Upper lobe of left lung (tissue), 4 donors: Measurements from ENCODE around the gene ATG5.
A peak's percentile ranks its signal among the peaks of the same experiment; 100 is the strongest.

Experiments used
- POLR2A ChIP-seq, 4 donors: fragments of 450-650 bp; IDR thresholded peaks; one replicate each; pipeline ENCODE4 v1.5.1; 2016 to 2017; ENCODE audit warnings: antibody characterized with exemption in 4 of 4, mild to moderate bottlenecking in 2 of 4
- TF ChIP-seq, protein P1 (sequence below), 6 experiments: fragments of 450-650 bp in 4 of 6; fragments of 200-600 bp in 2 of 6; sonication (generic) in 2 of 6; IDR thresholded peaks; one replicate each; pipeline ENCODE4 v1.5.1; 2016 to 2019; ENCODE audit warnings: antibody characterized with exemption in 6 of 6

DNA sequence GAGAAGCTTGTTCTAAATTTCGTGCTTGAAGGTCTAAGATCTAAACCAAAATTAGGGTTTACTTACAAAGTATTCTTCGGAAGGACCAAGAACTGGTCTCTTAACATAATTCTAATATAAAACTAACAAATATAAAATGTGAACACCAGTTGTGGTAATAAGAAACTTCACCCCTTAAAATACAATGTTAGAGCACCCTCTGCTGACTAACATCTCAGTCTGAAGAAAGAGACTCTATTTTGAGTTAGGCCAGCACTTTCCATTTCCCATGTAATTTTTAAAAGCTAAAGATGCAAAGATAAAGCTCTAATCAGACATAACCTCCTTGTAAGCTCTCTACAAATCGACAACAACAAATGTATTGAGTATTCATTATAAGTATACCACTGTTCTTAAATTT is 24.6 kb downstream of the ATG5 start:
- TF ChIP-seq, protein P1, sequence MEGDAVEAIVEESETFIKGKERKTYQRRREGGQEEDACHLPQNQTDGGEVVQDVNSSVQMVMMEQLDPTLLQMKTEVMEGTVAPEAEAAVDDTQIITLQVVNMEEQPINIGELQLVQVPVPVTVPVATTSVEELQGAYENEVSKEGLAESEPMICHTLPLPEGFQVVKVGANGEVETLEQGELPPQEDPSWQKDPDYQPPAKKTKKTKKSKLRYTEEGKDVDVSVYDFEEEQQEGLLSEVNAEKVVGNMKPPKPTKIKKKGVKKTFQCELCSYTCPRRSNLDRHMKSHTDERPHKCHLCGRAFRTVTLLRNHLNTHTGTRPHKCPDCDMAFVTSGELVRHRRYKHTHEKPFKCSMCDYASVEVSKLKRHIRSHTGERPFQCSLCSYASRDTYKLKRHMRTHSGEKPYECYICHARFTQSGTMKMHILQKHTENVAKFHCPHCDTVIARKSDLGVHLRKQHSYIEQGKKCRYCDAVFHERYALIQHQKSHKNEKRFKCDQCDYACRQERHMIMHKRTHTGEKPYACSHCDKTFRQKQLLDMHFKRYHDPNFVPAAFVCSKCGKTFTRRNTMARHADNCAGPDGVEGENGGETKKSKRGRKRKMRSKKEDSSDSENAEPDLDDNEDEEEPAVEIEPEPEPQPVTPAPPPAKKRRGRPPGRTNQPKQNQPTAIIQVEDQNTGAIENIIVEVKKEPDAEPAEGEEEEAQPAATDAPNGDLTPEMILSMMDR (IDR thresholded peaks at IDR 0.05): peak in 4 of 6 experiments; percentile 8 to 44 (median 33)
- TF ChIP-seq POLR2A (IDR thresholded peaks at IDR 0.05): no peak
